T-helper 1 cell treated with Interleukin-12 subunit alpha and Interleukin-12 subunit beta and Interleukin-4 antibody, amounts not matched to agents 30 μg/mL and 1 μg/mL, for 36 hours (primary cell): Measurements from ENCODE around the gene ADGRL3.

Experiments
- H3K27ac Mint-ChIP-seq: one replicate; pipeline ENCODE4 v1.8.0; 2021; ENCODE audit warnings: mild to moderate bottlenecking, mixed read lengths
- H3K27me3 Mint-ChIP-seq: one replicate; pipeline ENCODE4 v1.8.0; 2021; ENCODE audit warnings: low read depth, mixed read lengths
- H3K36me3 Mint-ChIP-seq: one replicate; pipeline ENCODE4 v1.8.0; 2021; ENCODE audit warnings: low read depth, mixed read lengths
- H3K4me1 Mint-ChIP-seq: one replicate; pipeline ENCODE4 v1.8.0; 2021; ENCODE audit warnings: low read depth, mixed read lengths
- H3K4me3 Mint-ChIP-seq: one replicate; pipeline ENCODE4 v1.8.0; 2021; ENCODE audit warnings: mild to moderate bottlenecking, moderate library complexity, mixed read lengths
- H3K9me3 Mint-ChIP-seq: one replicate; pipeline ENCODE4 v1.8.0; 2021; ENCODE audit warnings: mixed read lengths

Gene ADGRL3

GRCh38 chr4:61427099-61427817 lies 227.1 kb downstream of the ADGRL3 start:
- H3K4me3 Mint-ChIP-seq, result no peak overlapping the region

DNA sequence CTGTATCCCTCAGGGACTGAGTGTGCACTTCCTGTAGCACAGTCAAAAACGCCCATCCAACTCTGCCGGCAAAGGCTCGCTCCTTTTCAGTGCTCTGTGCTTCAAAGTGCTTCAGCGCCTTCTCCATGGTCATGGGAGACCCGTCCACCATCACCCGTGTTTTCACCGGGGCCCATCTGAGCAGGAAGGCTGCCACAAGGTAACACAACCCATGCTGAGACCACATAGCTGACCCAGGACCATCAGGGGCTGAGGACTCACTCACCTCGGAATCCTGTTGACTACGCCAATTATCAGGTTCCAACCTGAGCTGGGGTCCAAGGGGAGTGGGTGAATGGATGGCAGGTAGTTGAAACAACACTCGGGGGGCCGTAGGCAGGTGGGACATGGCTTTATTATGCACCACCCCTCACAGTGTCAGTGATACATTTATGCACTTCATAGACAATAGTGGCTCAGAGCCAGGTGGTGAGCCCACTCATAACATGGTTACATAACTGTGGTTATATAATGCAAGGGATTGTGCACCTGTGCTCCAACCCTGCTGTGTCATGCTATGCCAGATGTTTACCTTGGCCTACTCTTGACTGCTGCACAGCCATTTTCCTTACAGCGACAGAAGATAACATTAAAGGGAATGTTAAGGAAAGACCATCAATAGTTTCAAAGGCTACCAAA lies 227.8 kb downstream of the ADGRL3 start:
- H3K27ac Mint-ChIP-seq, result no peak overlapping the region
- H3K27me3 Mint-ChIP-seq, result no peaks in the 10 kb centered on the region
- no peaks in the 10 kb centered on the region for H3K36me3 Mint-ChIP-seq
- H3K4me1 Mint-ChIP-seq, result no peaks in the 10 kb centered on the region
- H3K9me3 Mint-ChIP-seq, result peaks cover 8% of the 10 kb centered on the region
- H3K4me3 Mint-ChIP-seq, result no peak overlapping the region

More at GRCh38 chr4:61427099-61427817, 227.1 kb downstream of the ADGRL3 start:
- no peak overlapping the region for H3K27ac Mint-ChIP-seq
- H3K27me3 Mint-ChIP-seq, result no peaks in the 10 kb centered on the region
- H3K36me3 Mint-ChIP-seq, result no peaks in the 10 kb centered on the region
- H3K9me3 Mint-ChIP-seq, result peaks cover 8% of the 10 kb centered on the region
- H3K4me1 Mint-ChIP-seq, result no peaks in the 10 kb centered on the region

- Mint-ChIP-seq H3K4me3 (no peak overlapping the region), H3K36me3 (no peaks in the 10 kb centered on the region), H3K4me1 (no peaks in the 10 kb centered on the region), H3K9me3 (peaks cover 2% of the 10 kb centered on the region), H3K27ac (no peak overlapping the region), H3K27me3 (no peaks in the 10 kb centered on the region)
Observed at GRCh38 chr4:61428950-61429349, 228.8 kb downstream of the ADGRL3 start.

DNA sequence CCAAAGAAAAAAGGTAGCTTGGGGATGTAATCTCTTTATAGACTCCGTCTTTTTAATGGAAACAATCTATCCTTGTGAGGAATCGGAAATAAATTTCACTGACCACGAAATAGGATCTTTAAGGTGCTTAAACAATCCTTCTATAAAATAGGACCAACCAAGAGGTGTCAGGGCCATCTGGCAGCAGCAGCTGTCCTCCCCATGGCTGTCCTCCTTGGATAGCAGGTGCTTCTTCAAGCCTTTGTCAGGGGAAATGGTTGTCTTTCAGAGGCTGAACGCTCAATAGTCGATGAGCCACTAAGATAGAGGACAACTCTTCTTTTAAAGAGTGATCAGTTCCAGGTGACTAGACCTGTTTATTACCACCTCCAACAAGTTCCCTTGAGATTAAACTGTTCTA lies 231.0 kb downstream of the ADGRL3 start:
- H3K4me3 Mint-ChIP-seq, result no peak overlapping the region
- no peaks in the 10 kb centered on the region for H3K36me3 Mint-ChIP-seq
- H3K27me3 Mint-ChIP-seq, result no peaks in the 10 kb centered on the region
- no peak overlapping the region for H3K27ac Mint-ChIP-seq
- H3K9me3 Mint-ChIP-seq, result peaks cover 4% of the 10 kb centered on the region
- H3K4me1 Mint-ChIP-seq, result no peaks in the 10 kb centered on the region

GRCh38 chr4:61437923-61438322 lies 237.8 kb downstream of the ADGRL3 start:
- no peaks in the 10 kb centered on the region for H3K4me1 Mint-ChIP-seq
- peaks cover 4% of the 10 kb centered on the region for H3K9me3 Mint-ChIP-seq
- H3K27ac Mint-ChIP-seq, result no peak overlapping the region
- no peaks in the 10 kb centered on the region for H3K27me3 Mint-ChIP-seq
- no peak overlapping the region for H3K4me3 Mint-ChIP-seq
- no peaks in the 10 kb centered on the region for H3K36me3 Mint-ChIP-seq

DNA sequence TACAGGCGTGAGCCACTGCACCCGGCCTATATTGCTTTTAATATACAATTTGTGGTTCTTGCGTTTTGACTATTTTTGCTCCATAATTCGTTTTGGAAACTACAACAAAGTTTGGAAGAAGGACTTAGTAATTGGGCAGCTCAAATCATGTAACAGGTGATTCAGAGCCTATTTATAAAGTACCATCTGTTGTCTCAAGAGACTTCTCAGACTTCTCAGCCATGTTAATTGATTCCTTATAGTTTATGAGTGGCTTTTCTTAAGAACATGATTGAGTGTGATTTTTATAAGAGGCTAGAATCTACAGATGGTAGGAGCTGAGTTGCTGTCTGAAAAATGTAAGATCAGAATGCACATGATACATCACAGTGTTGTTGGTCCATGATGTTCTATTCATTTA lies 240.2 kb downstream of the ADGRL3 start:
- H3K4me3 Mint-ChIP-seq, result no peak overlapping the region
- H3K4me1 Mint-ChIP-seq, result no peaks in the 10 kb centered on the region
- no peaks in the 10 kb centered on the region for H3K9me3 Mint-ChIP-seq
- H3K27me3 Mint-ChIP-seq, result no peaks in the 10 kb centered on the region
- H3K27ac Mint-ChIP-seq, result no peak overlapping the region
- no peaks in the 10 kb centered on the region for H3K36me3 Mint-ChIP-seq

GRCh38 chr4:61442936-61443335 lies 242.8 kb downstream of the ADGRL3 start:
- no peak overlapping the region for H3K27ac Mint-ChIP-seq
- H3K27me3 Mint-ChIP-seq, result no peaks in the 10 kb centered on the region
- H3K4me3 Mint-ChIP-seq, result no peak overlapping the region

DNA sequence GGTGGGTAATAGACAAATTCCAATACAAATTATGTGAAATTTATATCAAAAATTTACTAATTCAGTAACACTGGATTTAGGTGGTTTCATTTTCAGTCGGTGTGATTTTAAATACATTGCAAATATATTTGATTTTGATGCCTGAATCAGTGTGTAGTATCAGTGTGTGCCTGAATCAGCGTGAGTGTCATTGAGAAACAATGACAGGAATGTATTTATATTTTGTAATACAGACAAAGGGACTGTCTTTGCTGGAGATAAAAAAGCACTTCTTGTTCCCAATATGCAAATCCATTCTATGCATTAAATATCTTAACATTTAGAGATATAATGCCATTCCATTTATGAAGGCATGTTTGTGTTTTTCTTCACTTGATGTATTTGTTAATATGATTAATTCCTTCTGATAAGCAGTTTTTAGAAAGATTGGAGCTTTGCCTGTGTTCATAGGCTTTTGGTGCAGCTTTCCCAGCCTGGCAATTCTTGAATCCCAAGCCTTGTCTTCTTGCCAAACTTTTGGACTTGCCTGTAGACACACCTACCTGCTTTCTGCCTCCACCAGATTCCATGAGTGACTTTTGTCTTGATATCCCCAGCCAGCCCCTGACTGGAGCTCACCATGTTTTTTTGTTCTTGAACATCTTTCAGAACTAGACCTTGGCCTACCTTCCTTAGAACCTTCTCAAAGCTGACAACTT lies 243.8 kb downstream of the ADGRL3 start:
- no peaks in the 10 kb centered on the region for H3K27me3 Mint-ChIP-seq
- no peaks in the 10 kb centered on the region for H3K4me1 Mint-ChIP-seq
- H3K4me3 Mint-ChIP-seq, result no peak overlapping the region
- H3K36me3 Mint-ChIP-seq, result no peaks in the 10 kb centered on the region
- H3K9me3 Mint-ChIP-seq, result no peaks in the 10 kb centered on the region
- H3K27ac Mint-ChIP-seq, result no peak overlapping the region

More at GRCh38 chr4:61442936-61443335, 242.8 kb downstream of the ADGRL3 start:
- Mint-ChIP-seq H3K4me1 (no peaks in the 10 kb centered on the region), H3K36me3 (no peaks in the 10 kb centered on the region), H3K9me3 (no peaks in the 10 kb centered on the region)

DNA sequence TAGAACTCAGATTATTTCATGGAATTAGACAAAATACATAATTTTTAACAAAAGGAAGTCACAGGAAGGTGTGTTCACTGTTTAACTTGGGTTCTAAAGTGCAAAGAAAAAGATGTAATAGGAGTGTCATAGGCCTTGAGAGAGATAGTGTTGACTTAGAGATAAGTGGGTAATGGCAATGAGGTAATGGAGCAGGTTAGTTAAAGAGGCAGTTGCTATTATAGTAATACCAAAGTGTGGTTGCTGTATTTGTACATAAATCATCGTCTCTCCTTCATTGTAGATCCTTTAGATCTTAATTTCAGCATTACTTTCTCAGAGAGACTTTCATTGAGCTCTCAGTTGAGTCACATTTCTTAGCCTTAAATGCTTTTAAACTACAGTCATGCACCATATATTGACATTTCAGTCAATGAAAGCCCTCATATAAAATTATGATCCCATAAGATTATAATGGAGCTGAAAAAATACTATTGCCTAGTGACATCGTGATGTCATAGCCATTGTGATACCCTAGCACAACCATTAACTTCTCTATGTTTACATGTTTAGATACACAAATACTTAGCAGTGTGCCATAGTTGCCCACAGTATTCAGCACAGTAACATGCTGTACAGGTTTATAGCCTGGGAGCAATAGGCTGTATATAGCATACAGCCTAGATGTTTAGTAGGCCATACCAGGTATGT lies 245.4 kb downstream of the ADGRL3 start:
- Mint-ChIP-seq H3K4me3 (no peak overlapping the region), H3K9me3 (no peaks in the 10 kb centered on the region)

DNA sequence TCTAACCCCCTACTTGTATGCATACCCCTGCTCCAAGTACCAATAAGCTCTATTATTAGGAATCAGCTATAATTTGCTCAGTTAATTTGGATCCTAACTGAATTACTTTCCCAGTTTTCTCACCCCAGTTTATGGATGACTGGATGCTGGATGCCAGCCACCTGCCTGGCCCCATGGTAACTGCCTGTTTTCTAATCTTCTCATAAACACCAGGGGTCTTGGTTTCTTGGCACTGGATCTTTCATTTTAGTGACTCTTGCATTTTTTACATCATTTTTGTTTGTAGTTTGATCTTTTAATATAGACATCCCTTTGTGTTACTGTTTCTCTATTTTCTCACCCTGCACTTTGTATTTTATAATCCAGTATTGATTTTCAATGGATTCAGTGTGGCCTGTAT lies 246.8 kb downstream of the ADGRL3 start:
- Mint-ChIP-seq H3K4me1 (no peaks in the 10 kb centered on the region), H3K36me3 (no peaks in the 10 kb centered on the region), H3K27ac (no peak overlapping the region), H3K4me3 (no peak overlapping the region), H3K9me3 (no peaks in the 10 kb centered on the region), H3K27me3 (no peaks in the 10 kb centered on the region)

More for the DNA sequence above, 245.4 kb downstream of the ADGRL3 start:
- H3K36me3 Mint-ChIP-seq, result no peaks in the 10 kb centered on the region
- no peaks in the 10 kb centered on the region for H3K4me1 Mint-ChIP-seq
- no peak overlapping the region for H3K27ac Mint-ChIP-seq
- H3K27me3 Mint-ChIP-seq, result no peaks in the 10 kb centered on the region

GRCh38 chr4:61447918-61448317 lies 247.8 kb downstream of the ADGRL3 start:
- Mint-ChIP-seq H3K4me3 (no peak overlapping the region), H3K4me1 (no peaks in the 10 kb centered on the region), H3K36me3 (no peaks in the 10 kb centered on the region), H3K27ac (no peak overlapping the region), H3K9me3 (no peaks in the 10 kb centered on the region), H3K27me3 (no peaks in the 10 kb centered on the region)

DNA sequence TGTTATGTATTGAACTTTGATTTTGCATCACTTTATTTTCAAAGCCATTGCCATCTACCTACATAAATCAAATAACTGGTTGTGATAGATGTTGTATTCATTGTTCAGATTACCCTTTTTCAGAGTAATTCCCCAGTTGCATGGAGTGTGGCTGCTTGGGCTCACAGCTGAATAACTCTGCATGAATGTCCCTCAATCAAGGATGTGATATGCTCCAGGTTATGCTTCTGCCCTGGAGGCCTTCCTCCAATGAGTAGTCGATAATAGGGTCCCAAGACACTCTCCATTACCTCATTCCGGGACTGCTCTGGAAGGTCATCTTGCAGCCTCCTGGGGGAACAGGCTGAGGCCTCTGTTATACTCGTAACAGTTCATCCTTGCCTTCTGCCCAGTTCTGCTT lies 251.8 kb downstream of the ADGRL3 start:
- Mint-ChIP-seq H3K27ac (no peak overlapping the region), H3K9me3 (no peaks in the 10 kb centered on the region), H3K4me3 (no peak overlapping the region), H3K4me1 (no peaks in the 10 kb centered on the region), H3K27me3 (no peaks in the 10 kb centered on the region), H3K36me3 (no peaks in the 10 kb centered on the region)

- Mint-ChIP-seq H3K27me3 (no peaks in the 10 kb centered on the region), H3K9me3 (peaks cover 4% of the 10 kb centered on the region), H3K4me1 (no peaks in the 10 kb centered on the region), H3K4me3 (no peak overlapping the region), H3K27ac (no peak overlapping the region), H3K36me3 (no peaks in the 10 kb centered on the region)
Observed at GRCh38 chr4:61461956-61462355, 261.8 kb downstream of the ADGRL3 start.

- H3K36me3 Mint-ChIP-seq, result no peaks in the 10 kb centered on the region
- peaks cover 4% of the 10 kb centered on the region for H3K9me3 Mint-ChIP-seq
- H3K4me3 Mint-ChIP-seq, result no peak overlapping the region
- H3K27me3 Mint-ChIP-seq, result no peaks in the 10 kb centered on the region
- H3K27ac Mint-ChIP-seq, result no peak overlapping the region
- no peaks in the 10 kb centered on the region for H3K4me1 Mint-ChIP-seq
Observed at GRCh38 chr4:61462451-61463326, 262.6 kb downstream of the ADGRL3 start.
